GM23338 (cell line): Measurements from ENCODE around the gene SLC26A4.

ENCODE experiments used
- CTCF ChIP-seq, 2 experiments: fragments of 200-600 bp in 1 of 2; sonication (generic) in 1 of 2; conservative IDR thresholded peaks; 2 replicates each; pipeline versions ENCODE4 v1.5.1 to v1.6.1; 2016 to 2017; ENCODE audit warnings: antibody characterized with exemption in 2 of 2, low read depth in 2 of 2, mild to moderate bottlenecking in 2 of 2, moderate library complexity in 1 of 2
- EZH2 ChIP-seq: fragments of 200-600 bp; sonication (generic); IDR thresholded peaks from one replicate; pipeline ENCODE4 v1.8.0; 2017; ENCODE audit warnings: antibody characterized with exemption, mild to moderate bottlenecking, low read depth; ENCODE audit not compliant: unreplicated experiment
- POLR2AphosphoS5 ChIP-seq: IDR thresholded peaks from 2 replicates; pipeline ENCODE4 v1.6.1; 2016; ENCODE audit warnings: antibody characterized with exemption, low read depth

GRCh38 chr7:107658467-107658866 lies 2.2 kb upstream of the SLC26A4 start:
- no peak for TF ChIP-seq CTCF (conservative IDR thresholded peaks at IDR 0.05; ENCODE audit: low read depth in 2 of 2)
- TF ChIP-seq POLR2AphosphoS5: no peak
- TF ChIP-seq EZH2: no peak
